Hippocampal formation (tissue), 2 donors: ENCODE measurements around the gene CFDP1.
A peak's percentile ranks its signal among the peaks of the same experiment; 100 is the strongest.

ENCODE experiments used
- DNase-seq, 2 donors: peaks; one replicate each; lab custom pipeline; 2025; lab: John Stamatoyannopoulos, UW

The CFDP1 gene

GRCh38 chr16:75406943-75407342 lies 26.4 kb downstream of the CFDP1 start:
- no peak for DNase-seq

- peak in 1 of 2 donors; percentile 45 for DNase-seq
Observed at GRCh38 chr16:75402821-75403475, 30.4 kb downstream of the CFDP1 start.

GRCh38 chr16:75402159-75402820 lies 31.0 kb downstream of the CFDP1 start:
- no peak for DNase-seq

GRCh38 chr16:75401691-75402090 lies 31.6 kb downstream of the CFDP1 start:
- DNase-seq = no peak

- no peak for DNase-seq
Observed at GRCh38 chr16:75398333-75398732, 35.0 kb downstream of the CFDP1 start.

- no peak for DNase-seq
Observed at GRCh38 chr16:75394941-75395340, 38.4 kb downstream of the CFDP1 start.

GRCh38 chr16:75392906-75393305 lies 40.4 kb downstream of the CFDP1 start:
- no peak for DNase-seq

GRCh38 chr16:75390926-75391653 lies 42.2 kb downstream of the CFDP1 start:
- DNase-seq = no peak

GRCh38 chr16:75389096-75389690 lies 44.1 kb downstream of the CFDP1 start:
- DNase-seq = no peak

- no peak for DNase-seq
Observed at GRCh38 chr16:75387951-75388350, 45.4 kb downstream of the CFDP1 start.

- DNase-seq = peak in 1 of 2 donors; percentile 68
Observed at GRCh38 chr16:75385507-75386152, 47.7 kb downstream of the CFDP1 start.

- DNase-seq = no peak
Observed at GRCh38 chr16:75383141-75383540, 50.2 kb downstream of the CFDP1 start.

- DNase-seq = no peak
Observed at GRCh38 chr16:75382611-75383010, 50.7 kb downstream of the CFDP1 start.

GRCh38 chr16:75380870-75381269 lies 52.4 kb downstream of the CFDP1 start:
- no peak for DNase-seq

GRCh38 chr16:75379911-75380847 lies 53.1 kb downstream of the CFDP1 start:
- no peak for DNase-seq

- DNase-seq = no peak
Observed at GRCh38 chr16:75379339-75379738, 54.0 kb downstream of the CFDP1 start.

- no peak for DNase-seq
Observed at GRCh38 chr16:75378616-75379015, 54.7 kb downstream of the CFDP1 start.

GRCh38 chr16:75377729-75378386 lies 55.4 kb downstream of the CFDP1 start:
- DNase-seq = peak; percentile 6 to 65

- DNase-seq = no peak
Observed at GRCh38 chr16:75376475-75377161, 56.7 kb downstream of the CFDP1 start.

- DNase-seq = no peak
Observed at GRCh38 chr16:75374388-75374787, 58.9 kb downstream of the CFDP1 start.
